HEK293T (cell line): Measurements from ENCODE around the gene CARMIL3.

Experiments used
- CTCF ChIA-PET: fragments of 350-600 bp; formaldehyde crosslinking; extraction: SDS; loops from one replicate; lab custom pipeline; 2021; ENCODE audit warnings: antibody characterized with exemption, inconsistent platforms; lab: Yijun Ruan, JAX
- POLR2A ChIA-PET: fragments of 350-600 bp; formaldehyde crosslinking; extraction: SDS; loops from one replicate; lab custom pipeline; 2020; ENCODE audit warnings: antibody characterized with exemption, inconsistent platforms; lab: Yijun Ruan, JAX
- DNase-seq: peaks from one replicate; pipeline ENCODE4 v3.0.0; 2012; ENCODE audit warnings: mixed read lengths; ENCODE audit errors: extremely low spot score
- ARNT ChIP-seq: fragments of 450-650 bp; IDR thresholded peaks from 2 replicates; pipeline ENCODE4 v1.6.1; 2017; ENCODE audit warnings: mild to moderate bottlenecking
- BHLHE40 ChIP-seq: fragments of 450-650 bp; IDR thresholded peaks from 2 replicates; pipeline ENCODE4 v1.6.1; 2016; ENCODE audit warnings: mild to moderate bottlenecking, moderate library complexity, borderline replicate concordance
- CTBP1 ChIP-seq: fragments of 450-650 bp; IDR thresholded peaks from 2 replicates; pipeline ENCODE4 v1.6.1; 2016; ENCODE audit warnings: borderline replicate concordance
- ELF4 ChIP-seq: fragments of 450-650 bp; IDR thresholded peaks from 2 replicates; pipeline ENCODE4 v1.6.1; 2017; ENCODE audit warnings: antibody characterized with exemption
- FOXA1 ChIP-seq: fragments of 450-650 bp; IDR thresholded peaks from 2 replicates; pipeline ENCODE4 v1.6.1; 2016; ENCODE audit warnings: mild to moderate bottlenecking
- FOXK2 ChIP-seq: fragments of 450-650 bp; IDR thresholded peaks from 2 replicates; pipeline ENCODE4 v1.6.1; 2016; ENCODE audit warnings: mild to moderate bottlenecking
- FOXM1 ChIP-seq: fragments of 450-650 bp; IDR thresholded peaks from 2 replicates; pipeline ENCODE4 v1.6.1; 2017; ENCODE audit warnings: mild to moderate bottlenecking, borderline replicate concordance
- HDGF ChIP-seq: fragments of 450-650 bp; IDR thresholded peaks from 2 replicates; pipeline ENCODE4 v1.6.1; 2017; ENCODE audit warnings: antibody characterized with exemption, borderline replicate concordance
- L3MBTL2 ChIP-seq: fragments of 450-650 bp; conservative IDR thresholded peaks from 2 replicates; pipeline ENCODE4 v1.6.1; 2016; ENCODE audit warnings: mild to moderate bottlenecking
- LEF1 ChIP-seq: fragments of 450-650 bp; IDR thresholded peaks from 2 replicates; pipeline ENCODE4 v1.6.1; 2017; ENCODE audit warnings: mild to moderate bottlenecking, borderline replicate concordance
- NFRKB ChIP-seq: fragments of 450-650 bp; IDR thresholded peaks from 2 replicates; pipeline ENCODE4 v1.6.1; 2016; ENCODE audit warnings: mild to moderate bottlenecking, moderate library complexity
- SP1 ChIP-seq: fragments of 450-650 bp; IDR thresholded peaks from 2 replicates; pipeline ENCODE4 v1.6.1; 2017
- SUZ12 ChIP-seq: fragments of 450-650 bp; IDR thresholded peaks from 2 replicates; pipeline ENCODE4 v1.6.1; 2016; ENCODE audit warnings: mild to moderate bottlenecking
- TARDBP ChIP-seq: fragments of 450-650 bp; IDR thresholded peaks from 2 replicates; pipeline ENCODE4 v1.6.1; 2016
- ZNF384 ChIP-seq: fragments of 450-650 bp; IDR thresholded peaks from 2 replicates; pipeline ENCODE4 v1.6.1; 2016
- TF ChIP-seq, protein P1 (sequence below): fragments of 450-650 bp; IDR thresholded peaks from 2 replicates; pipeline ENCODE4 v1.6.1; 2016

CARMIL3 gene

DNA sequence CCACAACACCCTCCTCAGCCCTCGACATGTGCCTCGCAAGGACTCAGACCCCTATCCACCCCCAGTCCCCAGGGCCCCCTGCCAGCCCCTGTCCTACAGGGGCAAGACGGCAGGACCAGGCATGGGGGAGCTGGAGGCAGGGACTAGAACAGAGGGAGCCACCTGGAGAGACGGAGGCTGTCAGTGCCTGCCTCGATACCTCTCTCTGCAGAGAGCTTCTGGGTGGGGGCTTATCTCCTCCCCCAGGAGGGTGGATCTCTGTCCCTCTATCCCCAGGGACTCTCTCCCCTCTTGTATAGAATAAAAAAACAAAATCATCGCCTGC lies 17.6 kb downstream of the CARMIL3 start:
- CTCF ChIA-PET = interaction anchor here (1.1 to 1.2 kb wide), 2 partner anchors 23 to 39 kb away, joined by 3 to 4 read pairs; no protein-coding TSS in a partner anchor

DNA sequence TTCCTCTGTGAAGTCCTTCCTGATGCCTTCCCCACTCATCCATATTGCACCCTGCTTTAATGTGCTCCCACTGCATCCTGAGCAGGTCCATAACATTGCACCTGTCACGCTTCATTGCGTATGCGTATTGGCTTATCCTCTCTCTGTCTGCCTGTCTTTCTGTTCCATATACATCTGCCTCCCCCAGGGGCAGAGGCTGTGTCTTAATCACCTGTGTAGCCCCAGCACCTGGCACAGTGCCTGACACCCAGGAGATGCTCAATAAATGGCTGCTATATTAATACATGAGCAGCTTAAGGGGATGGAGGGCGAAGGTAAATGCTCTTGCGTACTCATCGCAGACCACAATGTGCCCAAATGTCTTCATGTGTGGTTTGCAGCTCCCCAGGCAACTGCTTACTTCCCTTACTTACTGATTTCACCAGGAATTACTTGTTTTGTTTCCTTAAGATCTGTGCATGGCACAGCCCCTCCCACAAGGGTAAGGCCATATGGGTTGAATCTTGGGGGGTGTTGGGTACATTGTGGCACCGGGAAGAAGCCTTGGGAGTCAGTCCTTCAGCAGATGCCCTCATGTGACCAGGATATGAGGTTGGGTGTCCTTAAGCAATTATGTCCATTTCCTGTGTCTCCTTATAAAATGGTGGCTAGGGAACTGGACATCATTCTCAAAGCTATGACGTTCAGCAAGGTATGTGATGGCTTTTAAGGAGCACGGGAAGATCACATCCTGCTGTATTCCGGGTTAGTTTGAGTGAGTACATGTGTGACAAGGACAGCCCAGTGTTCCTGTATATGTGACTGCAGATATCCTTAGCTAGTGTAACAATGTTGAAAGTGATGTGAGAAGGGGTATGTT lies 18.7 kb downstream of the CARMIL3 start:
- no peak for TF ChIP-seq CTBP1
- no peak for TF ChIP-seq BHLHE40
- TF ChIP-seq TARDBP = no peak
- TF ChIP-seq, protein P1, sequence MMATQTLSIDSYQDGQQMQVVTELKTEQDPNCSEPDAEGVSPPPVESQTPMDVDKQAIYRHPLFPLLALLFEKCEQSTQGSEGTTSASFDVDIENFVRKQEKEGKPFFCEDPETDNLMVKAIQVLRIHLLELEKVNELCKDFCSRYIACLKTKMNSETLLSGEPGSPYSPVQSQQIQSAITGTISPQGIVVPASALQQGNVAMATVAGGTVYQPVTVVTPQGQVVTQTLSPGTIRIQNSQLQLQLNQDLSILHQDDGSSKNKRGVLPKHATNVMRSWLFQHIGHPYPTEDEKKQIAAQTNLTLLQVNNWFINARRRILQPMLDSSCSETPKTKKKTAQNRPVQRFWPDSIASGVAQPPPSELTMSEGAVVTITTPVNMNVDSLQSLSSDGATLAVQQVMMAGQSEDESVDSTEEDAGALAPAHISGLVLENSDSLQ = no peak
- TF ChIP-seq SP1 = no peak
- no peak for TF ChIP-seq ELF4
- TF ChIP-seq LEF1 = no peak
- no peak for TF ChIP-seq FOXA1
- ChIA-PET CTCF (interaction anchor here (1.1 to 1.2 kb wide), 2 partner anchors 22 to 38 kb away, joined by 3 to 4 read pairs; no protein-coding TSS in a partner anchor), POLR2A (interaction anchor here (0.6 to 2.9 kb wide), 3 partner anchors 10 to 44 kb away, joined by 3 to 17 read pairs (median 15); partner anchors contain the start of genes DCAF11, NRL and PCK2)
- no peak for DNase-seq

More for the DNA sequence above, 17.6 kb downstream of the CARMIL3 start:
- DNase-seq = no peak
- no peak for TF ChIP-seq SP1
- TF ChIP-seq L3MBTL2 = no peak
- TF ChIP-seq TARDBP = no peak
- no peak for TF ChIP-seq NFRKB
- no peak for TF ChIP-seq FOXA1
- TF ChIP-seq, protein P1 = no peak
- no peak for TF ChIP-seq BHLHE40
- TF ChIP-seq SUZ12 = no peak
- no peak for TF ChIP-seq ZNF384
- no peak for TF ChIP-seq HDGF
- TF ChIP-seq FOXM1 = no peak
- TF ChIP-seq ARNT = no peak
- TF ChIP-seq ELF4 = no peak
- TF ChIP-seq LEF1 = no peak
- TF ChIP-seq FOXK2 = no peak
- no peak for TF ChIP-seq CTBP1
- POLR2A ChIA-PET = interaction anchor here (1.6 to 2.9 kb wide), 2 partner anchors 11 to 24 kb away, joined by 15 to 17 read pairs; partner anchors contain the start of gene PCK2

DNA sequence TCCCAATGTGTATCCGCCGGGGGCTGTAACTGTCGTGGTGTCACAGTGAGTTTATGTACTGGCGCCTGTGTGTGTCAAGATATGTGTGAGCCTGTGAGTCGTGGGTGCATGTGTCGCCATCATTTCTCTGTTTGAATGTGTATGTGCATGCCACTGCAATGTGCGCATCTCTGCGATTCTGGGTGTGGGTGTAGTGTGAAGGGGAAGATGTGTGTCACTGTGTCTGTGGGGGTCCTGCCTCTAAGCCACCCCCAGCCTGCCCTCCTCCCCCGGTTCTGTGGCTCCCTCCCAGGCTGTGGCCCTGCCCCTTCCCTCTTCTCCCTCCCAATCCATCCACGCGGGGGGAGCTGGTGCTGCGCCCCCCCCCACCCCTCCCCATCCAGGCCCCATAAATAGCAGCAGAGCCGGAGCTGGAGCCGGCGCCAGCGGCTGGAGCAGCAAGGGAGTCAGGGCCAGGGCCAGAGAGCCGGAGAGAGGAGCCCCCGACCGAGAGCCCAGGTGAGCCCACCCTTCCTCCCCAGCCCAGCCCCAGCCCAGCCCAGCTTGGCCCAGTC lies 19.4 kb downstream of the CARMIL3 start, which contains the start of gene CPNE6:
CPNE6 (plus strand) TSS at position 419 of the 554 bp plus-strand sequence. CDS start 1,375 bp downstream, outside the sequence.
- CTCF ChIA-PET = interaction anchor here (0.6 kb wide), 1 partner anchor 11 kb away, joined by 3 read pairs; no protein-coding TSS in a partner anchor
- DNase-seq = no peak
- POLR2A ChIA-PET = interaction anchor here (2.4 to 2.9 kb wide), 2 partner anchors 22 to 23 kb away, joined by 6 to 17 read pairs; partner anchors contain the start of gene PCK2
- TF ChIP-seq SUZ12 (no peak), TARDBP (no peak), ELF4 (no peak), ARNT (no peak), NFRKB (no peak), L3MBTL2 (no peak), LEF1 (no peak), SP1 (no peak), BHLHE40 (no peak), FOXA1 (no peak), HDGF (no peak), ZNF384 (no peak), FOXM1 (no peak), FOXK2 (no peak), CTBP1 (no peak)
- TF ChIP-seq, protein P1 = no peak

DNA sequence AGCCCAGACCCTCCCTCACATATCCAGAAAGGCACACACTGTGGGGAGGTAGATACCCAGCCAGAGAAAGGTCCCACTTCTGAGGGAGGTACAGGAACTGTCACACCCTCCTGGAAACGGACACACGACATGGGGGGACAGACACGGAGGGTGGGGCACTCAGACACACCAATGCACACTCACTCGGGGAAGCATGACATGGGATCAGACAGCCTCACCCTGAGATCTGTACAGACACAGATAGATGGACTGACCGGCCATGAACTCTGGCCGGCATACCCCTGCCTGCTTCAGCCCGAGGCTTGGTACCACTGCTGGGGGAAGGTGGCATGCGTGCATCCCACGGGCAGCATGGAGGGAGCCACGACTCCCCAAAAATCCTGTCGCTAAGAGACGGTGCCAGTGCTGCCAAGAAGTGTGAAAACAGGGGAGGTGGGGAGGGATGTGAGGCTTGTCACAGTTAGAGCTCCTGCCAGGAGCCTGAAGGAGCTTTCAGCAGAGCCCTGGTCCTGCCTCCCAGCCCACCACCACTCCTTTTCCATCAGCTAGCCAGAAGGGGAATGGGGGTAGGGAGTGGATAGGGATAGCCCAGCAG lies 20.1 kb downstream of the CARMIL3 start:
- no peak for DNase-seq
- CTCF ChIA-PET = interaction anchor here (0.6 to 0.9 kb wide), 2 partner anchors 11 to 14 kb away, joined by 3 to 4 read pairs; no protein-coding TSS in a partner anchor
- POLR2A ChIA-PET = interaction anchor here (0.8 to 2.4 kb wide), 3 partner anchors 9 to 22 kb away, joined by 3 to 6 read pairs (median 4); partner anchors contain the start of gene PCK2
- TF ChIP-seq TARDBP (no peak), BHLHE40 (no peak), CTBP1 (no peak), ARNT (no peak), SUZ12 (no peak), LEF1 (no peak), HDGF (no peak), SP1 (no peak), ZNF384 (no peak), FOXK2 (no peak), L3MBTL2 (no peak), ELF4 (no peak), FOXA1 (no peak), FOXM1 (no peak), NFRKB (no peak)
- TF ChIP-seq, protein P1 = no peak
